Smooth muscle cell (in vitro differentiated cells): Measurements from ENCODE around the gene PSMD1. TPM values are rescaled to one million over a fixed set of nuclear protein-coding genes. Genes with fewer than 3 reads are reported as not detected.

Source experiments
- DNase-seq: peaks from one replicate; lab custom pipeline; 2025; ENCODE audit not compliant: unreplicated experiment; lab: John Stamatoyannopoulos, UW
- H2AFZ ChIP-seq: fragments of 200-600 bp; sonication (generic); 2 replicates; pipeline ENCODE4 v1.6.0; 2016; ENCODE audit warnings: antibody characterized with exemption, low read depth, mild to moderate bottlenecking
- H3F3A ChIP-seq: fragments of 200-600 bp; sonication (generic); 2 replicates; pipeline ENCODE4 v1.6.0; 2017; ENCODE audit warnings: antibody characterized with exemption, low read depth
- H3K27ac ChIP-seq: fragments of 200-600 bp; sonication (generic); 2 replicates; pipeline ENCODE4 v1.5.1; 2016; ENCODE audit warnings: low read depth, mild to moderate bottlenecking
- H3K27me3 ChIP-seq: fragments of 200-600 bp; sonication (generic); 2 replicates; pipeline ENCODE4 v1.6.1; 2016; ENCODE audit warnings: low read depth, mild to moderate bottlenecking
- H3K36me3 ChIP-seq: fragments of 200-600 bp; sonication (generic); 2 replicates; pipeline ENCODE4 v1.5.1; 2016; ENCODE audit warnings: low read depth
- H3K4me1 ChIP-seq: fragments of 200-600 bp; sonication (generic); 2 replicates; pipeline ENCODE4 v1.5.1; 2016; ENCODE audit warnings: low read depth
- H3K4me2 ChIP-seq: fragments of 200-600 bp; sonication (generic); 2 replicates; pipeline ENCODE4 v1.6.0; 2016; ENCODE audit warnings: mild to moderate bottlenecking
- H3K4me3 ChIP-seq: fragments of 200-600 bp; sonication (generic); 2 replicates; pipeline ENCODE4 v1.5.1; 2016; ENCODE audit warnings: mild to moderate bottlenecking
- H3K79me2 ChIP-seq: fragments of 200-600 bp; sonication (generic); 2 replicates; pipeline ENCODE4 v1.6.0; 2016; ENCODE audit warnings: low read depth, mild to moderate bottlenecking
- H3K9ac ChIP-seq: fragments of 200-600 bp; sonication (generic); 2 replicates; pipeline ENCODE4 v1.6.0; 2016; ENCODE audit warnings: low read depth
- H3K9me3 ChIP-seq: fragments of 200-600 bp; sonication (generic); replicated peaks from 2 replicates; pipeline ENCODE4 v1.5.1; 2016; ENCODE audit warnings: low read depth
- H4K20me1 ChIP-seq: fragments of 200-600 bp; sonication (generic); 2 replicates; pipeline ENCODE4 v1.6.0; 2016; ENCODE audit warnings: low read depth
- CTCF ChIP-seq: fragments of 200-600 bp; sonication (generic); IDR thresholded peaks from 2 replicates; pipeline ENCODE4 v1.5.1; 2017; ENCODE audit warnings: borderline replicate concordance, mild to moderate bottlenecking, antibody characterized with exemption; ENCODE audit not compliant: insufficient read depth, poor library complexity, severe bottlenecking
- WGBS: methylation state at CpG from one replicate; pipeline ENCODE4 v1.1.7; 2016; ENCODE audit warnings: low lambda C conversion rate; 5-methylcytosine and 5-hydroxymethylcytosine counted together
- polyA plus RNA-seq: library from polyadenylated mRNA; unstranded; fragments of >200 nt; fragmentation: Nextera tagmentation; extraction: Ambion mirVana; gene quantifications from 2 replicates; pipeline ENCODE4 v1.2.1, GENCODE V29; 2016
- total RNA-seq: library from RNA; depleted of rRNA; stranded (reverse); fragments of >200 nt; gene quantifications from 2 replicates; pipeline ENCODE4 v1.2.3, GENCODE V29; 2014

PSMD1 gene
- total and polyA plus RNA-seq, 2 experiments from 2014 or later, result 95.7 to 99.7 TPM

GRCh38 chr2:231113489-231113888 lies 56.8 kb downstream of the PSMD1 start:
- peaks cover 4% of the 10 kb centered on the region for H3K79me2 ChIP-seq
- no peaks in the 10 kb centered on the region for H3K36me3 ChIP-seq
- WGBS, result 90% methylated on average over 5 of the region's 5 CpGs

DNA sequence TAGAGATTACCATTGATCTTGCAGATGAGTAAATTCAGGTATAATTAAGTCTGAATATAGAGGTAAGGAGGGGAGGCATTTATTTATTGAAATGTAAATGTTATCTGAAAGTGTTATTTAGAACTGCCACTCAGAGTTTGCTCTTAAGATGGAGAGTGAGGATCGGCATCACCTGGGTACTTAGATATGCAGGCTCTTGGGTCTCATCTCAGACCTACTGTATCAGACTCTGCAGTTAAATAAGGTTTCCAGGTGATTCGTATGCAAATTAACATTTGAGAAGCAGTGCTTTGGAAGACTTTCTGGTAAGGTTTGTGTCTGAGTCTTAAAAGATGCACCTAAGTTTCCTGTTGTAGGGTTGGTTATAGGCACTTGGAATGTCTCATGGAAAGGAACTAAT lies 59.0 kb downstream of the PSMD1 start:
- Histone ChIP-seq H3K4me3 (no peak overlapping the region), H4K20me1 (no peaks in the 10 kb centered on the region), H3K4me2 (no peak overlapping the region), H3K36me3 (no peaks in the 10 kb centered on the region), H3K27ac (no peak overlapping the region), H3K4me1 (no peaks in the 10 kb centered on the region), H2AFZ (no peak overlapping the region), H3K9ac (no peak overlapping the region), H3K9me3 (no peaks in the 10 kb centered on the region), H3K27me3 (no peaks in the 10 kb centered on the region), H3K79me2 (peaks cover 4% of the 10 kb centered on the region), H3F3A (no peaks in the 10 kb centered on the region)
- no peak for DNase-seq
- no peak for TF ChIP-seq CTCF
- 94% methylated on average over 2 of the region's 2 CpGs for WGBS

More at GRCh38 chr2:231113489-231113888, 56.8 kb downstream of the PSMD1 start:
- Histone ChIP-seq H4K20me1 (no peaks in the 10 kb centered on the region), H2AFZ (no peak overlapping the region), H3K4me3 (no peak overlapping the region), H3K27me3 (no peaks in the 10 kb centered on the region), H3K9me3 (no peaks in the 10 kb centered on the region), H3K4me1 (no peaks in the 10 kb centered on the region), H3K4me2 (no peak overlapping the region), H3K27ac (peak overlapping the region; percentile 25), H3F3A (no peaks in the 10 kb centered on the region), H3K9ac (no peak overlapping the region)
- DNase-seq, result no peak
- no peak for TF ChIP-seq CTCF

DNA sequence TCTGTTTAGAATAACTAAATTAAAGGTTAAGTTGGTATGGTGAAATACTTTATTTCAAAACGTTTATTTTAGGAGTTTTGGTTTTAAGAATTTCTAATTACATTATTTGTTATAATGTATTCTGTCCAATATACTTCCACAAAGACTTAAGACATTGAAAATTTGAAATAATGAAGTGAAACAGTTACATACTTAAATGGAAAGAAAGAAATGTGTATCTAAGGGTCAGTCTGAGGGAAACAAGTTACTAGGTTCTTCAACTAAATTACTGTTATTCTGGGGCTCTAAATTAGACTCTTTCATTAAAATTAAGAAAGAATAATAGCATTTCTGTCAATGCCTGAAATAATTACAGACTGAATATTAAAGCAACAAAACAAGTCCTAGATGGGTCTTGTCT lies 60.5 kb downstream of the PSMD1 start:
- no peak overlapping the region for H3K9ac ChIP-seq
- no peak for TF ChIP-seq CTCF
- 43% methylated on average over 1 of the region's 1 CpG for WGBS

DNA sequence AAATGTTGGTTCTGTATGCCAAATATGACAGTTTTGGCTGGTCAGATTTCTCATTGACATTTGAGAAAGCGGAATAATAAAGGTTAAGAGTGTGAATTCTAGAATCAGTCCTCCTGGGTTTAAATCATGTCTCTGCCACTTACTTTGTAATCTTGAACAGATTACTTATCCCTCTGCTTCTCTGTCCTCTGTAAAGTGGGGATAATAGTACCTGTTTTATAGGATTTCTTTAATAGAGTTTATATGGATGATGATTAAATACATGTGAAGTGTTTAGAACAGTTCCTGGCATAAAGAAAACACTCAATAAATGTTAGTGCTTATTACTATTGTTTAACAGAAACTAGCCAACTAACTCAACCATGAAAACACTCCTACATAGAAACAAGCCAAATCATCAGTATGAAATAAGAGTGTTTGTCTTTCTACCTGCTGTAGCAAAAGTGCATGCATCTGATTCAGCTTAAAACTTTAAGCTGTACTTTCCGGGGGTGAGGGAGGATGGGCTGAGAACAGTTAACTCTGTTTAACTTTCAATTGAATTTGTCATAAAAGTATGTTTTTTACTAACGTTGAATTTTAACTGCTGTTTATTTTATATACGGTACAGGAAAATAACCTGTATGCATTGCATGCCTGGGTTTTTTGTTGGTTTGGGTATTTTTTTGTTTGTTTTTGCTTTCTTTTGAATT lies 61.4 kb downstream of the PSMD1 start:
- no peak for TF ChIP-seq CTCF
- H3K27me3 ChIP-seq, result no peaks in the 10 kb centered on the region
- no peak overlapping the region for H3K4me3 ChIP-seq
- peaks cover 6% of the 10 kb centered on the region for H3K4me1 ChIP-seq
- no peak for DNase-seq
- H3F3A ChIP-seq, result no peaks in the 10 kb centered on the region
- peaks cover 4% of the 10 kb centered on the region for H3K79me2 ChIP-seq
- no peak overlapping the region for H3K4me2 ChIP-seq
- H2AFZ ChIP-seq, result no peak overlapping the region
- WGBS, result 90% methylated on average over 4 of the region's 4 CpGs
- no peak overlapping the region for H3K27ac ChIP-seq
- H3K36me3 ChIP-seq, result no peaks in the 10 kb centered on the region
- H4K20me1 ChIP-seq, result no peaks in the 10 kb centered on the region
- no peak overlapping the region for H3K9ac ChIP-seq
- no peaks in the 10 kb centered on the region for H3K9me3 ChIP-seq

More for the DNA sequence above, 60.5 kb downstream of the PSMD1 start:
- peaks cover 4% of the 10 kb centered on the region for H3K79me2 ChIP-seq
- H3K4me3 ChIP-seq, result no peak overlapping the region
- no peaks in the 10 kb centered on the region for H3K9me3 ChIP-seq
- no peaks in the 10 kb centered on the region for H3K4me1 ChIP-seq
- no peaks in the 10 kb centered on the region for H3F3A ChIP-seq
- H2AFZ ChIP-seq, result no peak overlapping the region
- H3K27ac ChIP-seq, result no peak overlapping the region
- H3K4me2 ChIP-seq, result no peak overlapping the region
- H4K20me1 ChIP-seq, result no peaks in the 10 kb centered on the region
- H3K36me3 ChIP-seq, result no peaks in the 10 kb centered on the region
- no peaks in the 10 kb centered on the region for H3K27me3 ChIP-seq
- DNase-seq, result no peak
